ENCODE measurements around the gene BPI. TPM values are rescaled to one million over a fixed set of nuclear protein-coding genes. Genes with fewer than 3 reads are reported as not detected.

The BPI gene
- total RNA-seq, 6 experiments from 2014 or later = 0.26 to 1.3 (median 0.60) TPM; not detected in 2

GRCh38 chr20:38301309-38301708 lies 2.6 kb upstream of the BPI start:
- DNase-seq (no peak), ATAC-seq (no peak)
- Histone ChIP-seq H3K27ac (no peak overlapping the region), H3K4me3 (no peak overlapping the region), H3K4me1 (no peaks in the 10 kb centered on the region), H3K9me3 (no peaks in the 10 kb centered on the region), H3K27me3 (no peaks in the 10 kb centered on the region), H3K36me3 (no peaks in the 10 kb centered on the region)
- no peak for TF ChIP-seq CTCF (IDR thresholded peaks at IDR 0.05)
- intact Hi-C loops (cut with DNase I) = loop anchor here (5.0 to 10.0 kb wide), 2 partner anchors 67 to 69 kb away; no protein-coding TSS in a partner anchor
- WGBS (ENCODE audit: insufficient coverage, low coverage, low lambda C conversion rate, missing lambda C conversion rate) = no CpG with 5 or more reads among the region's 3 CpGs

GRCh38 chr20:38302786-38303185 lies 1.2 kb upstream of the BPI start:
- intact Hi-C loops (cut with DNase I) = loop anchor here (5.0 to 10.0 kb wide), 2 partner anchors 68 to 70 kb away; no protein-coding TSS in a partner anchor
- no peaks in the 10 kb centered on the region for H3K36me3 ChIP-seq
- no peak for ATAC-seq
- H3K4me3 ChIP-seq = no peak overlapping the region
- DNase-seq = no peak
- no peaks in the 10 kb centered on the region for H3K27me3 ChIP-seq
- 25% methylated on average over 6 of the region's 11 CpGs for WGBS (ENCODE audit: insufficient coverage, low coverage, low lambda C conversion rate, missing lambda C conversion rate)
- H3K9me3 ChIP-seq = no peaks in the 10 kb centered on the region
- TF ChIP-seq CTCF (IDR thresholded peaks at IDR 0.05) (no peak), POLR2A (IDR thresholded peaks at IDR 0.05) (no peak)
- H3K4me1 ChIP-seq = no peaks in the 10 kb centered on the region
- H3K27ac ChIP-seq = no peak overlapping the region

- intact Hi-C loops (cut with DNase I) = loop anchor here (5.0 to 10.0 kb wide), 2 partner anchors 70 to 73 kb away; no protein-coding TSS in a partner anchor
- no peak for TF ChIP-seq POLR2A (IDR thresholded peaks at IDR 0.05)
- peak; percentile 59 to 67 (median 64) for TF ChIP-seq CTCF (IDR thresholded peaks at IDR 0.05)
- H3K27me3 ChIP-seq = no peaks in the 10 kb centered on the region
- 20% methylated on average over 1 of the region's 8 CpGs for WGBS (ENCODE audit: insufficient coverage, low coverage, low lambda C conversion rate, missing lambda C conversion rate)
- H3K4me1 ChIP-seq = no peaks in the 10 kb centered on the region
- H3K27ac ChIP-seq = no peak overlapping the region
- no peaks in the 10 kb centered on the region for H3K36me3 ChIP-seq
- ATAC-seq (peak; percentile 83 to 94 (median 86)), DNase-seq (peak; percentile 65 to 81 (median 79))
- no peak overlapping the region for H3K4me3 ChIP-seq
- H3K9me3 ChIP-seq = no peaks in the 10 kb centered on the region
Observed at GRCh38 chr20:38304845-38305447, 990 bp downstream of the BPI start.

- 77% methylated on average over 4 of the region's 4 CpGs for WGBS (ENCODE audit: insufficient coverage, low coverage, low lambda C conversion rate, missing lambda C conversion rate)
- Histone ChIP-seq H3K4me3 (no peak overlapping the region), H3K27ac (no peak overlapping the region), H3K4me1 (no peaks in the 10 kb centered on the region), H3K36me3 (no peaks in the 10 kb centered on the region), H3K27me3 (no peaks in the 10 kb centered on the region), H3K9me3 (no peaks in the 10 kb centered on the region)
- intact Hi-C loops (cut with DNase I) = loop anchor here in 1 of 2 donors (10.0 kb wide), 1 partner anchor 71 kb away; no protein-coding TSS in a partner anchor
- ATAC-seq (no peak), DNase-seq (no peak)
- TF ChIP-seq CTCF (IDR thresholded peaks at IDR 0.05) = no peak
- no peak for TF ChIP-seq POLR2A (IDR thresholded peaks at IDR 0.05)
Observed at GRCh38 chr20:38305541-38305940, 1.6 kb downstream of the BPI start.
